ENCODE measurements around the gene FMN1.

The FMN1 gene

GRCh38 chr15:33194704-33195670, at the start of gene FMN1:
TSS of gene FMN1 (minus strand) at chr15:33194714. CDS start at chr15:33154914, 39,800 bp downstream.
- peak; percentile 74 for DNase-seq (ENCODE audit: low read depth, low spot score)

- no peak for DNase-seq (ENCODE audit: low read depth, low spot score)
Measured at GRCh38 chr15:33243869-33244268, 49.4 kb upstream of the FMN1 start.

GRCh38 chr15:33243393-33243792, 48.9 kb upstream of the FMN1 start:
- no peak for DNase-seq (ENCODE audit: low read depth, low spot score)

- no peak for DNase-seq (ENCODE audit: low read depth, low spot score)
Measured at GRCh38 chr15:33242669-33243191, 48.2 kb upstream of the FMN1 start.

GRCh38 chr15:33242165-33242564, 47.7 kb upstream of the FMN1 start:
- no peak for DNase-seq (ENCODE audit: low read depth, low spot score)

- DNase-seq (ENCODE audit: low read depth, low spot score) = no peak
Measured at GRCh38 chr15:33236841-33237509, 42.5 kb upstream of the FMN1 start.

- DNase-seq (ENCODE audit: low read depth, low spot score) = no peak
Measured at GRCh38 chr15:33234020-33234461, 39.5 kb upstream of the FMN1 start.

GRCh38 chr15:33226559-33227181, 32.2 kb upstream of the FMN1 start:
- peak; percentile 59 for DNase-seq (ENCODE audit: low read depth, low spot score)

GRCh38 chr15:33218071-33218491, 23.6 kb upstream of the FMN1 start:
- no peak for DNase-seq (ENCODE audit: low read depth, low spot score)

GRCh38 chr15:33215941-33216872, 21.7 kb upstream of the FMN1 start:
- DNase-seq (ENCODE audit: low read depth, low spot score) = no peak

- no peak for DNase-seq (ENCODE audit: low read depth, low spot score)
Measured at GRCh38 chr15:33211176-33211808, 16.8 kb upstream of the FMN1 start.

GRCh38 chr15:33209575-33210481, 15.3 kb upstream of the FMN1 start:
- DNase-seq (ENCODE audit: low read depth, low spot score) = no peak

- no peak for DNase-seq (ENCODE audit: low read depth, low spot score)
Measured at GRCh38 chr15:33207646-33208045, 13.1 kb upstream of the FMN1 start.

- no peak for DNase-seq (ENCODE audit: low read depth, low spot score)
Measured at GRCh38 chr15:33206366-33206765, 11.9 kb upstream of the FMN1 start.

- DNase-seq (ENCODE audit: low read depth, low spot score) = no peak
Measured at GRCh38 chr15:33204926-33205325, 10.4 kb upstream of the FMN1 start.

- no peak for DNase-seq (ENCODE audit: low read depth, low spot score)
Measured at GRCh38 chr15:33204087-33204486, 9.6 kb upstream of the FMN1 start.

GRCh38 chr15:33201491-33202231, 7.1 kb upstream of the FMN1 start:
- peak; percentile 44 for DNase-seq (ENCODE audit: low read depth, low spot score)

- DNase-seq (ENCODE audit: low read depth, low spot score) = no peak
Measured at GRCh38 chr15:33200903-33201302, 6.4 kb upstream of the FMN1 start.

- no peak for DNase-seq (ENCODE audit: low read depth, low spot score)
Measured at GRCh38 chr15:33200444-33200843, 5.9 kb upstream of the FMN1 start.

Data from activated CD4-positive, CD25-positive, alpha-beta regulatory T cell treated with anti-CD3 and anti-CD28 coated beads, Interleukin-2, amount 50 U/mL, for 16 hours (primary cell).